Mucosa of descending colon (tissue), 3 donors: ENCODE data around the gene KRTAP4-4. TPM values are rescaled to one million over a fixed set of nuclear protein-coding genes. Genes with fewer than 3 reads are reported as not detected.
"Not testable (repeated sequence)": the region's sequence is repeated elsewhere in the genome, so short reads cannot be mapped to it uniquely, and the experiment has no call there.

Experiments
- ATAC-seq: fragments of 200-7000 bp; cut with Tn5 transposase; one replicate; pipeline ENCODE4 v1.9.1; 2020; ENCODE audit warnings: mild to moderate bottlenecking, moderate library complexity
- DNase-seq, 3 donors: peaks; one replicate each; pipeline ENCODE4 v3.0.0-alpha.2; 2020
- H3K36me3 ChIP-seq: fragments of 200-600 bp; one replicate; pipeline ENCODE4 v1.8.0; 2021; ENCODE audit warnings: low read depth, mild to moderate bottlenecking
- H3K4me1 ChIP-seq: fragments of 200-600 bp; one replicate; pipeline ENCODE4 v1.8.0; 2021; ENCODE audit warnings: low read depth, mild to moderate bottlenecking
- H3K4me3 ChIP-seq: fragments of 200-600 bp; one replicate; pipeline ENCODE4 v1.8.0; 2021; ENCODE audit warnings: mild to moderate bottlenecking
- H3K9me3 ChIP-seq: fragments of 200-600 bp; one replicate; pipeline ENCODE4 v1.8.0; 2021; ENCODE audit warnings: mild to moderate bottlenecking
- intact Hi-C, 2 donors: fragments of 100-400 bp; cut with DNase I in 1 of 2; cut with micrococcal nuclease in 1 of 2; formaldehyde crosslinking; loops; one replicate each; pipeline versions ENCODE4 v1.11.0 to v1.11.1; 2022; cut with DNase I, micrococcal nuclease
- total RNA-seq, 3 donors: library from RNA; stranded (reverse); fragmentation: NEBNext Ultra II Directional in 2 of 3; extraction: Animal tissue kit (Norgen Biotek cat#: 25700) in 2 of 3; gene quantifications; one replicate each; pipeline versions ENCODE4 v1.2.1 to v1.2.4, GENCODE V29; 2021 to 2023
- TF ChIP-seq, protein P1 (sequence below): fragments of 200-600 bp; IDR thresholded peaks from one replicate; pipeline ENCODE4 v1.8.0; 2022; ENCODE audit warnings: antibody characterized with exemption, mild to moderate bottlenecking
- donor health status: DM: no; HTN: no; CAD: no; lungs with moderate emphysema.
- donor health status: DM: no; HTN: no; CAD: no.
- donor health status: DM: no; HTN: yes; CAD: no.

KRTAP4-4 gene
- total RNA-seq, 3 donors from 2014 or later: not detected

GRCh38 chr17:41153856-41154255, 6.7 kb downstream of the KRTAP4-4 start:
- Histone ChIP-seq H3K9me3 (no peaks in the 10 kb centered on the region), H3K4me3 (no peak overlapping the region), H3K4me1 (no peaks in the 10 kb centered on the region), H3K36me3 (no peaks in the 10 kb centered on the region)
- DNase-seq (no peak), ATAC-seq (no peak)
- intact Hi-C loops: no loop called here
- TF ChIP-seq, protein P1, sequence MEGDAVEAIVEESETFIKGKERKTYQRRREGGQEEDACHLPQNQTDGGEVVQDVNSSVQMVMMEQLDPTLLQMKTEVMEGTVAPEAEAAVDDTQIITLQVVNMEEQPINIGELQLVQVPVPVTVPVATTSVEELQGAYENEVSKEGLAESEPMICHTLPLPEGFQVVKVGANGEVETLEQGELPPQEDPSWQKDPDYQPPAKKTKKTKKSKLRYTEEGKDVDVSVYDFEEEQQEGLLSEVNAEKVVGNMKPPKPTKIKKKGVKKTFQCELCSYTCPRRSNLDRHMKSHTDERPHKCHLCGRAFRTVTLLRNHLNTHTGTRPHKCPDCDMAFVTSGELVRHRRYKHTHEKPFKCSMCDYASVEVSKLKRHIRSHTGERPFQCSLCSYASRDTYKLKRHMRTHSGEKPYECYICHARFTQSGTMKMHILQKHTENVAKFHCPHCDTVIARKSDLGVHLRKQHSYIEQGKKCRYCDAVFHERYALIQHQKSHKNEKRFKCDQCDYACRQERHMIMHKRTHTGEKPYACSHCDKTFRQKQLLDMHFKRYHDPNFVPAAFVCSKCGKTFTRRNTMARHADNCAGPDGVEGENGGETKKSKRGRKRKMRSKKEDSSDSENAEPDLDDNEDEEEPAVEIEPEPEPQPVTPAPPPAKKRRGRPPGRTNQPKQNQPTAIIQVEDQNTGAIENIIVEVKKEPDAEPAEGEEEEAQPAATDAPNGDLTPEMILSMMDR: no peak

DNA sequence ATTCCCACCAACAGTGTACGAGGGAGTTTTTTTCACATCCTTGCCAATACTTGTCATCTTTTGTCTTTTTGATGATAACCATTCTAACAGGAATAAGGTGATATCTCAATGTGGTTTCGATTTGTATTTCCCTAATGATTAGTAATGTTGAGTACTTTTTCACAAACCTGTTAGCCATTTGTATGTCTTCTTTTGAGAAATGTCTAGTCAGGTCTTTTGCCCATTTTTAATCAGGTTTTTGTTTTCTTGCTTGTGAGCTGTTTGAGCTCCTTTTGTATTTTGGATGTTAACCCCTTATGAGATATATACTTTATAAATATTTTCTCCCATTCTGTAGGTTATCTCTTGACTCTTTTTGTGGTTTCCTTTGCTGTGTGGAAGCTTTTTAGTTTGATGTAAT, 9.0 kb downstream of the KRTAP4-4 start:
- TF ChIP-seq, protein P1: no peak
- no peak overlapping the region for H3K4me3 ChIP-seq
- H3K36me3 ChIP-seq: no peaks in the 10 kb centered on the region
- no peaks in the 10 kb centered on the region for H3K4me1 ChIP-seq
- ATAC-seq (no peak), DNase-seq (no peak)
- H3K9me3 ChIP-seq: no peaks in the 10 kb centered on the region
- intact Hi-C loops: no loop called here

- H3K4me3 ChIP-seq: no peak overlapping the region
- TF ChIP-seq, protein P1: no peak
These were observed 10.5 kb downstream of the KRTAP4-4 start for GRCh38 chr17:41150026-41150425.

GRCh38 chr17:41149652-41149985, 10.9 kb downstream of the KRTAP4-4 start, which contains the start of gene KRTAP4-5:
KRTAP4-5 (minus strand) TSS chr17:41149825; CDS start chr17:41149767, 58 bp downstream.
- no peaks in the 10 kb centered on the region for H3K4me1 ChIP-seq
- intact Hi-C loops: no loop called here
- no peaks in the 10 kb centered on the region for H3K9me3 ChIP-seq
- ATAC-seq: no peak
- no peak for DNase-seq
- TF ChIP-seq, protein P1: no peak
- no peak within 1 kb of the TSS for H3K4me3 ChIP-seq
- no peaks in the 10 kb centered on the region for H3K36me3 ChIP-seq

More at GRCh38 chr17:41150026-41150425, 10.5 kb downstream of the KRTAP4-4 start:
- Histone ChIP-seq H3K4me1 (no peaks in the 10 kb centered on the region), H3K9me3 (no peaks in the 10 kb centered on the region), H3K36me3 (no peaks in the 10 kb centered on the region)
- DNase-seq: no peak
- ATAC-seq: no peak
- intact Hi-C loops: no loop called here

GRCh38 chr17:41148971-41149651, 11.4 kb downstream of the KRTAP4-4 start:
- intact Hi-C loops, H3K4me3 ChIP-seq, DNase-seq, H3K9me3 ChIP-seq, ATAC-seq, H3K4me1 ChIP-seq, H3K36me3 ChIP-seq: not testable (repeated sequence)

DNA sequence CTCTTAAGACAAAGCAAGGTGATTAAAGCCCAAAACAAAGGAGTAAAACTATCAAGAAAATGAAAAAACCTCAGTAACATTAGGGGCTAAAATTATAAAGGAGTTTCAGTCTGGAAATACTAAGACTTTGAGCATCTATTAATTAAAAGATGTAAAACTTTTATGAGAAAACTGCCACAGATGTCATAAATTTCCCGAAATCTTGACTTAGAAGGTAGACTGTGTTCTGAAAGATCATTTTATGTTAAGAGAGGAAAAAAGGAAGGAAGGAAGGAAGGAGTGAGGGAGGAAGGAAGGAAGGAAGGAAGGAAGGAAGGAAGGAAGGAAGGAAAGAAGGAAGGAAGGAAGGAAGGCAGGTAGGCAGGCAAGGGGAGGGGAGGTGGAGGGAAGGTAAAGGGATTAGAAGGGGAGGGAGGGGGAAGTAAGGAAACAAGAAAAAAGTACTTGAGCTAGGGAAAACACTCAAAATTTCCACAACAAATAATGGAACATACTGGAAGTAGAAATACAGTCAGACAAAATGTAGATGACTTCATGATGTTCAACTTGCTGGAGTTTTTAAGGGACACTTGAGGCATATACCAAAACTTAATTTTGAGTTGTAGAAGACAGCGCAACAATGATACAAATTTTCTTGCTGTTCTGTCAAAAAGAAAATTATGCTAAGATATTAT, 12.9 kb downstream of the KRTAP4-4 start:
- no peak for ATAC-seq
- H3K36me3 ChIP-seq: no peaks in the 10 kb centered on the region
- no peak for DNase-seq
- peaks cover 10% of the 10 kb centered on the region for H3K9me3 ChIP-seq
- intact Hi-C loops: no loop called here
- no peaks in the 10 kb centered on the region for H3K4me1 ChIP-seq
- no peak overlapping the region for H3K4me3 ChIP-seq
- TF ChIP-seq, protein P1: no peak
